8988T (cell line): ENCODE measurements around the gene CLDN4.
"Not testable (repeated sequence)": the region's sequence is repeated elsewhere in the genome, so short reads cannot be mapped to it uniquely, and the experiment has no call there.

ENCODE experiments used
- DNase-seq: peaks from one replicate; pipeline ENCODE4 v3.0.0; 2011

CLDN4 gene

GRCh38 chr7:73830681-73831583, at the start of gene CLDN4:
CLDN4 (plus strand) TSS chr7:73830996; CDS start chr7:73831202, 206 bp downstream.
- DNase-seq, result no peak

GRCh38 chr7:73786588-73786987, 44.2 kb upstream of the CLDN4 start:
- no peak for DNase-seq

GRCh38 chr7:73787786-73788048, 43.1 kb upstream of the CLDN4 start:
- DNase-seq, result not testable (repeated sequence)

- DNase-seq, result no peak
Observed at GRCh38 chr7:73789051-73789450, 41.7 kb upstream of the CLDN4 start.

- not testable (repeated sequence) for DNase-seq
Observed at GRCh38 chr7:73791170-73791690, 39.6 kb upstream of the CLDN4 start.

- DNase-seq, result not testable (repeated sequence)
Observed at GRCh38 chr7:73795188-73795587, 35.6 kb upstream of the CLDN4 start.

GRCh38 chr7:73796656-73797055, 34.1 kb upstream of the CLDN4 start:
- not testable (repeated sequence) for DNase-seq

- DNase-seq, result not testable (repeated sequence)
Observed at GRCh38 chr7:73797176-73797575, 33.6 kb upstream of the CLDN4 start.

GRCh38 chr7:73799282-73800141, 31.3 kb upstream of the CLDN4 start:
- no peak for DNase-seq

GRCh38 chr7:73801577-73801976, 29.2 kb upstream of the CLDN4 start:
- no peak for DNase-seq

GRCh38 chr7:73802459-73802858, 28.3 kb upstream of the CLDN4 start:
- DNase-seq, result no peak

- DNase-seq, result no peak
Observed at GRCh38 chr7:73809467-73809951, 21.3 kb upstream of the CLDN4 start.

- no peak for DNase-seq
Observed at GRCh38 chr7:73810998-73811360, 19.8 kb upstream of the CLDN4 start.

- DNase-seq, result no peak
Observed at GRCh38 chr7:73811760-73812168, 19.0 kb upstream of the CLDN4 start.

GRCh38 chr7:73812996-73813395, 17.8 kb upstream of the CLDN4 start:
- DNase-seq, result no peak

- no peak for DNase-seq
Observed at GRCh38 chr7:73815436-73815835, 15.4 kb upstream of the CLDN4 start.

- no peak for DNase-seq
Observed at GRCh38 chr7:73817121-73817520, 13.7 kb upstream of the CLDN4 start.

- DNase-seq, result no peak
Observed at GRCh38 chr7:73820013-73820412, 10.8 kb upstream of the CLDN4 start.

- DNase-seq, result not testable (repeated sequence)
Observed at GRCh38 chr7:73821597-73822285, 9.1 kb upstream of the CLDN4 start.

GRCh38 chr7:73822319-73823173, 8.2 kb upstream of the CLDN4 start:
- peak; percentile 63 for DNase-seq

- no peak for DNase-seq
Observed at GRCh38 chr7:73823257-73823656, 7.5 kb upstream of the CLDN4 start.
